Stimulated activated effector memory CD8-positive, alpha-beta T cell treated with anti-CD3 and anti-CD28 coated beads, Interleukin-12 subunit alpha, Interleukin-12 subunit beta, amount 100 ng/mL, for 72 hours (primary cell): ENCODE measurements around the gene SOX5.

Experiments used
- ATAC-seq: fragments of 150-1000 bp; cut with Tn5 transposase; 2 replicates; pipeline ENCODE4 v1.10.0; 2021
- DNase-seq, 2 donors: peaks; one replicate each; pipeline ENCODE4 v3.0.0; 2021 to 2022; ENCODE audit warnings: low spot score in 2 of 2
- H3K27ac Mint-ChIP-seq: one replicate; pipeline ENCODE4 v1.8.0; 2022; ENCODE audit warnings: mild to moderate bottlenecking, mixed read lengths
- H3K36me3 Mint-ChIP-seq: one replicate; pipeline ENCODE4 v1.8.0; 2022; ENCODE audit warnings: mild to moderate bottlenecking, mixed read lengths
- H3K4me1 Mint-ChIP-seq: one replicate; pipeline ENCODE4 v1.8.0; 2022; ENCODE audit warnings: mixed read lengths
- H3K4me3 Mint-ChIP-seq: one replicate; pipeline ENCODE4 v1.8.0; 2022; ENCODE audit warnings: mild to moderate bottlenecking, mixed read lengths
- H3K9me3 Mint-ChIP-seq: one replicate; pipeline ENCODE4 v1.8.0; 2022; ENCODE audit warnings: mixed read lengths

SOX5 gene

DNA sequence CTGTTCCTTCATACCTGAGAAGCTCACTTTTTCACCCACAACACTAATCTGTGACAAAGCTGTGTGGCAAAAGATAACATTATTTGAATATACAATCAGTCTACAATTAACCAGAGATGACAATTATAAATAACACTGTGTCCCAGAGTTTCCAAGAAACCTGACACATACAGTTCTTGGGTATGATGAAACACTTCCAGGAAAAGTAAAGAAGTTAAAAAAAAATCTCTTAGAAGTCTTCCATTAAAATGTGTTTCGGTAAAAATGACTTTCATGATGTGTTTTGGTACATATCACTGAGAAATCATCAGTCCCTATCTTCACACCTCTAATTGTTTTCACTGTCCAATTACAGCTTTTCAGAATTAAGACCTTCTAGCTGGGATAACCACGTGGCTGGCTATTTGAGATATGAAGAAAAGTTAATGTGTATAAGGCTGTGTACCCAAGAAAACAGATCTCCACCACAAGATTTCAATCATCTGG is 390.2 kb downstream of the SOX5 start:
- no peak for ATAC-seq

DNA sequence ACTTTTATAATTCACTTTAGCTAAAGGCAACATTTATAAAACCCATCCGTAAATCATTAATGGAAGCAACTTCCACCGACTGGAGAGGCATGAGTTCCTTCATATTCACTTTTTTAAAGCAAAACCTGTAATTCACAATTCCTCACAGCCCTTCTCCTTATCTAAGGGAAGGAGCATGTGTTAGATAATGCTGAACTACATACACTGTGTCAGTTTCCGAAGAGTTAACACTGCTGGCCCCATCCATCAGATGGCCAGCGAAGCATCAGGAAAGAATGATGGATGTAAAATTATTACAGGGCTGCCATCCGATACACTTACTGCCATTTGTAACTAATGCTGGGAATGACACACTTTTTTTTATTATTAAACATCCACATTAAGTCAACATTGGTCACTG is 392.8 kb downstream of the SOX5 start:
- Mint-ChIP-seq H3K36me3 (no peaks in the 10 kb centered on the region), H3K9me3 (no peaks in the 10 kb centered on the region), H3K4me1 (no peaks in the 10 kb centered on the region), H3K27ac (no peak overlapping the region), H3K4me3 (no peak overlapping the region)
- no peak for ATAC-seq
- DNase-seq, result no peak

More for the DNA sequence above, 390.2 kb downstream of the SOX5 start:
- H3K36me3 Mint-ChIP-seq, result no peaks in the 10 kb centered on the region
- H3K27ac Mint-ChIP-seq, result no peak overlapping the region
- H3K4me3 Mint-ChIP-seq, result no peak overlapping the region
- DNase-seq, result no peak
- H3K9me3 Mint-ChIP-seq, result no peaks in the 10 kb centered on the region
- no peaks in the 10 kb centered on the region for H3K4me1 Mint-ChIP-seq

DNA sequence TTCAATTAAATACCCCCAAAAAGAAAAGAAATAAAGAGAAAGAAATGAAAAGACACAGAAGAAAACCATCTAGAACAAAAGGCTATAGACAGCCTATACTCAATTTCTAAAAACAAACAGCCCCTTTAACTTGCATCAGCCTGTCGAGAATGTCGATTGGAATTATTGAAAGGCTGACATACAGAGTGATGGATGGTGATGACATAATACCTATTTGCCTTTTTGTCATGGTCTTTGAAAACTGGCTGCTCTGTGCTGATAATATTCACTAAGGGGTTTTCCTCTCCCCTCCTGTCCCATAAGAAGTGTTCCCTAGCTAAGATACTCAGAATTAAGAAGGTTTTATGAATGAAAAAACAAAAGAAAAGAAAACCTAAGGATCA is 393.7 kb downstream of the SOX5 start:
- no peak overlapping the region for H3K27ac Mint-ChIP-seq
- H3K9me3 Mint-ChIP-seq, result peaks cover 3% of the 10 kb centered on the region
- H3K4me1 Mint-ChIP-seq, result no peaks in the 10 kb centered on the region
- DNase-seq (no peak), ATAC-seq (no peak)
- H3K36me3 Mint-ChIP-seq, result no peaks in the 10 kb centered on the region
- H3K4me3 Mint-ChIP-seq, result no peak overlapping the region

DNA sequence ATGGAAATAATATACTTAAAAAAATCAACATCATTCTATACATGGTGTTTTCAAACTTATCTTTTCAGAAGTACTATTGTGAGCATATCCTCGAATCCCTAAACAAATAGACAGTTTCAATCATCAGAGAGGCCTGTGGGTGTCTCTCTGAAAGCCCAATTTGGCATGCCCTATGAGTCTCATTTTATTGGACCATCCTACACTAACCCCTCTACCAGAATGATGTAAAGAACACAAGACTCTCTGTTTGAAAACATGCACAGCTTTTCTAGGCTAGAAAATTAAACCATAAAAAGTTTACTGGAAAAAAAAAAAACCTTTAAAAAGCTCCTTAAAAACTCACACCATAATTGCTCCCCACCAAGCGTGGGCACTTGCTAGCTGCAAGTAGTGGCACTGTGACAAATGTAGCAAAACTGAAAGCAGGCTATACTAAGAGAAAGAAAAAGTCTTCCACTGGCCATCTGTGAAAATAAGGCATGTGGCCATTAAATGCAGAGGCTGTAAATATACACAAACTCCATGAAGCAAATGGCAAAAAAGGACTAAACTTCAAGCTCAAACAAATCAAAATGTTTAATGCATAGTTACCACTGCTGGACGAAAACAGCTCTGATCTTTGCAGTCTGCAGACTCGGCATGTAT is 394.2 kb downstream of the SOX5 start:
- Mint-ChIP-seq H3K4me1 (no peaks in the 10 kb centered on the region), H3K27ac (no peak overlapping the region), H3K4me3 (no peak overlapping the region), H3K9me3 (peaks cover 4% of the 10 kb centered on the region), H3K36me3 (no peaks in the 10 kb centered on the region)
- no peak for ATAC-seq
- no peak for DNase-seq

DNA sequence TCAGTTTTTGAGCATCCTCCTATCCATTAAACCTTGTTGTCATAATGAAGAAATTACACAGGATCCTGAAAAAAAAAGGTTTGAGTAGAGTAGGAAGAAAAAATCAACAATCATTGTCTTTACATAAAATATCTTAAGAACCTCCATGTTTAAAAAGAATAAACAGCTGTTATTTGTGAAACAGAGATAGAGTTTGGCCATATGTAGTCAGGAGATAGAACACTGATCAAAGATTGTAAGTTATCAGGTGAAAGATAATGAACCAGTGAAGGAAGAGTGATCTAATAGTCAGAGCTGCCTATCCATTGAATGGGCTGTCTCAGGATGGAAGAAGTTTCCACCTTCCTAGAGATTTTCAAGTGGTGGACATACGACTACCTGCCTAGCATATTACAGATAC is 397.1 kb downstream of the SOX5 start:
- no peak overlapping the region for H3K4me3 Mint-ChIP-seq
- no peaks in the 10 kb centered on the region for H3K4me1 Mint-ChIP-seq
- no peak overlapping the region for H3K27ac Mint-ChIP-seq
- DNase-seq (no peak), ATAC-seq (no peak)
- H3K9me3 Mint-ChIP-seq, result peaks cover 4% of the 10 kb centered on the region
- H3K36me3 Mint-ChIP-seq, result no peaks in the 10 kb centered on the region

DNA sequence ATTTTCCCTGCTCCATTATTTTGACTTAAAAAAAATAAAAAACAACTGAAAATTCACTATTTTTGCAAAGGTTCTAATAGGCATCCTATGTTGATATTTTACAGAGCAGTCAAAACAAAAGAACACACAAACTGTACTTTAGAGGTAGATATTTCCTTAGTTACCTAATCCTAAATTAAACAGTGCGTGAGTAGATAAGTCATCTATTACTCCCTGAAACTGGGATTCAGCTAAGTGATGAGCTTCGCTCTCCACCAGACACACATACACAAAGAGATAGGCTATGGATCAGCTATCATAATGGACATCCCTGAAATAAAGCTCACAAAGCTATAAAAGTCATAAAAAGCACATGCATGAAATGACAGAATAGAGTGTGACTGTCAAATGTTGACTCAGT is 398.7 kb downstream of the SOX5 start:
- DNase-seq (no peak), ATAC-seq (no peak)
- no peaks in the 10 kb centered on the region for H3K4me1 Mint-ChIP-seq
- no peak overlapping the region for H3K4me3 Mint-ChIP-seq
- no peaks in the 10 kb centered on the region for H3K36me3 Mint-ChIP-seq
- no peak overlapping the region for H3K27ac Mint-ChIP-seq
- peaks cover 4% of the 10 kb centered on the region for H3K9me3 Mint-ChIP-seq

DNA sequence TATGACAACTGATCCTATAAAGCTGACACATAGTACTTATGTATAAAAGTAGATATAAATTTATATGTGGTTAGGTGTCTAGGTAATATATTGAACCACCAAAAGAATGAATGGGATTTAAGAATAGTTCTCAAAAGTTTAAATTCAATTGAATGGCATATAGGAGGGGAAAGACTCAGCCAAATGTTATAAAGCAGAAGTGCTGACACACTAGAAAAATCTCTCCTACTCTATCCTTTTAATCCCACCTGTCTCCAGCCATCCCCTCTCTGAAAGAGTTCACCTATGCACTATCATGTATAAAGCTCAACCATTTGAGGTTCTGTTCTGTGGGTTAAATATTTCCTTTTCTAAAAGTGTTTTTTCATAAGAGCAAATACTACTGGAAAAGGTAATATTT is 400.7 kb downstream of the SOX5 start:
- H3K27ac Mint-ChIP-seq, result no peak overlapping the region
- DNase-seq, result no peak
- no peak for ATAC-seq
- no peak overlapping the region for H3K4me3 Mint-ChIP-seq
- H3K4me1 Mint-ChIP-seq, result no peaks in the 10 kb centered on the region
- peaks cover 4% of the 10 kb centered on the region for H3K9me3 Mint-ChIP-seq
- H3K36me3 Mint-ChIP-seq, result no peaks in the 10 kb centered on the region

DNA sequence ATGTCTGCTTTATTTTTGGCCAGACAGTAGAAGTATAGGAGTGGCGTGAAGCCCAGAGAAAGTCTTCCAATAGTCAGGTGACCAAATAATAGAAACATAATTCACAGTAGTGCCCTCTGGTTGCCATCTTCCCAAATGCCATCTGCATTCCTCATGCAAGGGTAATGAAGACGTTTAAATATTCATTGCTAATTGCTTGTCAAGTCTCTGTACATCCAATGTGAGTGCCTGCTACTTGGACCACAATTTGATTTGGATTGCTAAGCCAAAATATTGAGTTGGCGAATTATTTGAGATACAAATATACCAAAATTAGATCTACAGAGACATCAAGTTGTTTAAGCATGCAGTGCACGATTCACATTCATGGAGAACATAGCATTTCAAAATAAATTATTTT is 402.7 kb downstream of the SOX5 start:
- no peak overlapping the region for H3K4me3 Mint-ChIP-seq
- no peak overlapping the region for H3K27ac Mint-ChIP-seq
- DNase-seq (no peak), ATAC-seq (no peak)
- no peaks in the 10 kb centered on the region for H3K4me1 Mint-ChIP-seq
- no peaks in the 10 kb centered on the region for H3K36me3 Mint-ChIP-seq
- peaks cover 4% of the 10 kb centered on the region for H3K9me3 Mint-ChIP-seq

DNA sequence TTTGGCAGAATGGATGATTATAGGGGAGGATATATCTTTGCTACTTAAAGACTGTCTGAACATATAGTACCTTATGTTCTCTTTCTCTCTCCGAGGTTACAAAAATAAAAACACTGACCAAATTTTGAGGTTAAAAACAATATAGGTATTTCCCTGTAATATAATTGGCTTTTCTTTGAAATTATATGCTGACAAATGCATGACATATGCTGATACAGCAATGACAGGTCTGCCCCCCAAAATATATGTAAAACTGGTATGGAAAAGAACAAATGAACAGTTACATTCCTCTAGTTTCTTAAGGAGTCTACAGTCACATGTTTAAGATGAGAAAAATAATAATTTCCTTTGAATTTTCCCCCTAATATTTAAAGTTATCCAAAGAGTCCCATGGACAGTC is 405.7 kb downstream of the SOX5 start:
- Mint-ChIP-seq H3K36me3 (no peaks in the 10 kb centered on the region), H3K4me3 (no peak overlapping the region), H3K4me1 (no peaks in the 10 kb centered on the region), H3K9me3 (no peaks in the 10 kb centered on the region), H3K27ac (no peak overlapping the region)
- ATAC-seq, result no peak
- no peak for DNase-seq

DNA sequence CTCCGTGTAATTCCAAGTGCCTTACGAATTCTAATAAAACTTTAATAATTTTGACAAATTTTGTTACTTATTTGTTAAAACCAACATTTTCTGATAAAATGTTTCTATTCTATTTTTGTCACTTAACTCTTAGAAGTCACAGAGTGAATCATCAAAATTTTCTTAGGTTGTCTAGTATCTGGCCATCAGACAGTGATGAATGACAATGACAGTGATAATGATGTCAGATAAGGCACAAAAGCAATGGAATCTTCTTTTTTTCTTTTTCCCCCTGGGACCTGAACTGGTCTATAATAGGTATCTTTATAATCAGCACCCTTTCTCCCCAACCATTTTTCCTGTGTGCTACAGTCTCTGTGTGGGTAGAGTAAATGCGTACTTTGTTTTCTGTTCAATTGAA is 407.3 kb downstream of the SOX5 start:
- DNase-seq (no peak), ATAC-seq (no peak)
- Mint-ChIP-seq H3K9me3 (no peaks in the 10 kb centered on the region), H3K4me3 (no peak overlapping the region), H3K4me1 (no peaks in the 10 kb centered on the region), H3K27ac (no peak overlapping the region), H3K36me3 (no peaks in the 10 kb centered on the region)

DNA sequence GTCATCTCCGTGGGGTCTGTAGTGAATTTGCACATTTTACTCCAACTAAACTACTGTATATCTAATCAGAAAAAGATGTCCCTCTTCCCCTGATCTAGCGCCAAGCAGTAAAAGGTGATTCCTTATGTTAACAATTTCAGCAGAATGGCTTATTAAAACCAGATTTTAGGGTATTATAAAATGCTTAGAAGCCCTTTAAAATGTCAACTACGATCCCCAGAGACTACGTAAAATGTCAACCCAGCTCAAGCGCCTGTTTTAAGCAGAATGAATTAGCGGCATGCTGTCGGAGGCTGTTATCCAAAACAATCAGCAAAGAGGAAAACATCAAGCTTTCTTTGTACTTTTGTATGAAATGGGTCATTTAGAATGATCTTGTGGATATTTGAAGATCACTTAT is 408.9 kb downstream of the SOX5 start:
- DNase-seq, result no peak
- no peak overlapping the region for H3K4me3 Mint-ChIP-seq
- ATAC-seq, result no peak
- no peak overlapping the region for H3K27ac Mint-ChIP-seq
- H3K36me3 Mint-ChIP-seq, result no peaks in the 10 kb centered on the region
- H3K9me3 Mint-ChIP-seq, result no peaks in the 10 kb centered on the region
- no peaks in the 10 kb centered on the region for H3K4me1 Mint-ChIP-seq

DNA sequence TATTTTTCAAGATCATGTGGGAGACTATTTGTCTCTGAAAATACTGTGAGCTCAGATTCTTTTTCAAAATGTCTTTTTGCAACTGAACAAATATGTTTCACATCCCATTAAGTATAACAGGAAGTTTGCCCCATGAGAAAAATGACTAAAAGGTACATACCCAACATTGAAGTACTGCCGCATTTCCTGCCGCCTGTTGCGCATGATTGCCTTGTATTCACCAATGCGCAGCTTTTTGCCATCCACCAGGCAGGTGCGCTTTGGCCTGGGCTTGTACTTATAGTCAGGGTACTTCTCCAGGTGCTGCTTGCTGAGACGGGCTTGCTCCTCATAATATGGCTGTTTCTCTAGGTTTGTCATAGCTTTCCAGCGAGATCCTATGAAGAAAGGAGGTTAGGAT is 413.2 kb downstream of the SOX5 start:
- no peak overlapping the region for H3K4me3 Mint-ChIP-seq
- DNase-seq, result no peak
- H3K4me1 Mint-ChIP-seq, result no peaks in the 10 kb centered on the region
- H3K36me3 Mint-ChIP-seq, result no peaks in the 10 kb centered on the region
- no peak overlapping the region for H3K27ac Mint-ChIP-seq
- H3K9me3 Mint-ChIP-seq, result no peaks in the 10 kb centered on the region
- ATAC-seq, result no peak

DNA sequence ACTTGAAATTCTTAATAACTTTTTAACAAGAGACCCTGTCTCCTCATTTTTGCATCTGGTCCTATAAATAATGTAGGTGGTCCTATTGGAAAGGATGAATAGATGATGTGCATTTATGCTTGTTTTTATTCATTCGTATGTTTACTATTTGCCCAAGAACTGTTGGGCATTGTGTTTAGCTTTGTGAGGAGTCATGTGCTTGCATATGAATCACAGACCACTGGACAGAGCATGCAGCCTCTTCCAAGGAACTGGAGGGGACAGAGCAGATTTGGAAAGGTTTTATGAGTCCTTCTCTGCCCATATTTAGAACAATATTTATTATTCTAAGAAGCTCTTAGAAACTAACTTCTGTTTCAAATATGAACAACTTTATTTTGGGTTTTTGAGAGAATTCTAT is 414.0 kb downstream of the SOX5 start:
- ATAC-seq (no peak), DNase-seq (no peak)
- H3K27ac Mint-ChIP-seq, result no peak overlapping the region
- H3K36me3 Mint-ChIP-seq, result no peaks in the 10 kb centered on the region
- H3K4me3 Mint-ChIP-seq, result no peak overlapping the region
- no peaks in the 10 kb centered on the region for H3K9me3 Mint-ChIP-seq
- H3K4me1 Mint-ChIP-seq, result no peaks in the 10 kb centered on the region

DNA sequence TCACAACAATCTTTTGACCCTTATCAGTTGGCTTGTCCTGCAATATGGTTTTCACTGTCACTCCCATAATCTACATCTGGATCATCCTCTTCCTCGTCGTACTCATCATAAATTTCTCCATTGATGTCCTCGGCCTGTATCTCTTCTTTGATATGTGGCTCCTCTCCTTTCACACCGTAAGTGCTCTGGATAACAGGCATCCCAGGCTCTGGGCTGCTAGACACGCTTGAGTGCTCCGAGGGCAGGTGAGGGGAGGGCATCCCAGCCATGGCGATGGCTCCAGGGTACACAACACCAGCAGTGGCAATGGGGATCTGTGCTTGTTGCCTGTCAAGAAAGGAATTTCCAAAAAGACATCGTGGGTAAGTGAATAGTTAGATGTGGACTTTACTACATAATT is 415.3 kb downstream of the SOX5 start:
- Mint-ChIP-seq H3K4me1 (no peaks in the 10 kb centered on the region), H3K4me3 (no peak overlapping the region), H3K9me3 (no peaks in the 10 kb centered on the region), H3K27ac (no peak overlapping the region), H3K36me3 (no peaks in the 10 kb centered on the region)
- DNase-seq (no peak), ATAC-seq (no peak)

DNA sequence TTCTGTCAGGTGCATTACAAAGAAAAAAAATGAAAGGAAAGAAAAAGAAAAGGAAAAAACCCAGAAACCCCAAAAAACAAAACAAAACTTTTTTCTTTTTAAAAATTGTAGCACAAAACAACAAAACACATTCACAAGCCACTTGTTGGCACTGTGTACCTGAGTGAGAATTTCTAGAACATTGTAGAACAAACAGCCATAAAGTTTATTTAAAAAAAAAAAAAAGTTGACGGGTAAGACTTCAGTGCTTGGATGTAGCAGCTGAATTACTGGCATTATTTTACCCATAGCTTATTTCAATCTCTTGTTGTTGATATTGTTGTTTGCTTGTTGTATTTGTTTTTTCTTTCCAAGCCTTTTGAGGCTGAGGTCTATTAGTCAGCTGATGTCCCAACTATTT is 415.8 kb downstream of the SOX5 start:
- no peak for DNase-seq
- no peak overlapping the region for H3K4me3 Mint-ChIP-seq
- ATAC-seq, result no peak
- no peaks in the 10 kb centered on the region for H3K4me1 Mint-ChIP-seq
- H3K9me3 Mint-ChIP-seq, result no peaks in the 10 kb centered on the region
- H3K36me3 Mint-ChIP-seq, result no peaks in the 10 kb centered on the region
- no peak overlapping the region for H3K27ac Mint-ChIP-seq

DNA sequence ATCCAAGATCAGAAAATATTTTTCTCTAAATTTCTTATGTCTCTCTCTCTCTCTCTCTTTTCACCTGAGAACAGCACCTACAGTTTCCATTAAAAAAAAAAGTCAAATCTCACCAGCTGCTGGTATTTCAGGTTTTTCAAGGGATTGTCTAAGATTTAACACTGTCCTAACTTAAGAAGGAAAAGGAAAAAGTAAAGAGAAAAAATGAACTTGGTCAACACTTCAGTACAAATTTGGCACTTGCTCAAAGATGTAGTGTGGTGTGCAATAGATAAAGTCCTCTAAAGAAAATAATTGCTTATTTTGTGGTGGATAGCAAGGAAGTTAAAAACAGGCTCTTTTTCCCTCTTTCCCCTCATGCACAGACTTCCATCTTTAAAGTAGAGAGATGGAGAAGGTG is 416.2 kb downstream of the SOX5 start:
- H3K36me3 Mint-ChIP-seq, result no peaks in the 10 kb centered on the region
- no peak overlapping the region for H3K27ac Mint-ChIP-seq
- no peak for ATAC-seq
- DNase-seq, result no peak
- H3K4me1 Mint-ChIP-seq, result no peaks in the 10 kb centered on the region
- no peaks in the 10 kb centered on the region for H3K9me3 Mint-ChIP-seq
- H3K4me3 Mint-ChIP-seq, result no peak overlapping the region

DNA sequence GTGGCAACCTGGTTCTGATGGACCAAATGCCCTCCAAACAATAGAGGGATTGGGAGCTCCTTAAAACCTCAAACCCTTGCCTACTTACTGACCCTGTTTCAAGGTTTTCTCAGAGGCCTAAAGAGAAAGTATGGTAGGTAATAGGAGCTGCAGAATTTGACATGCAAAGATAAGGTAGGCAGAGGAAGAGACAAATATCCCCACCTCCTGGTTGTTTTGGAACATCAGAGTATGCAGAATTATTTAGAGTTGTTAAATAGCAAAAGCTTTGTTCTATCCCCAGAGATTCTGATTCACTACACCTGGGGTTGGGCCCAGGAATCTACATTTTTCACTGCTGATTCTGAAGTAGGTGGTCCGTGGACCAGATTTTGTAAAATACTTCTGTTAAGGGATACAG is 421.2 kb downstream of the SOX5 start:
- H3K4me1 Mint-ChIP-seq, result no peaks in the 10 kb centered on the region
- no peak for ATAC-seq

More for the DNA sequence above, 421.2 kb downstream of the SOX5 start:
- Mint-ChIP-seq H3K27ac (no peak overlapping the region), H3K36me3 (no peaks in the 10 kb centered on the region), H3K9me3 (no peaks in the 10 kb centered on the region), H3K4me3 (no peak overlapping the region)
- DNase-seq, result no peak
